Ishikawa (cell line): ENCODE results near the gene GARNL3.

ENCODE experiments used
- FOXM1 ChIP-seq: IDR thresholded peaks from 2 replicates; pipeline ENCODE4 v1.6.1; 2012; ENCODE audit warnings: low read depth, borderline replicate concordance
- TAF1 ChIP-seq: IDR thresholded peaks from 2 replicates; pipeline ENCODE4 v1.6.1; 2012; ENCODE audit warnings: low read depth, mild to moderate bottlenecking
- TEAD4 ChIP-seq: IDR thresholded peaks from 2 replicates; pipeline ENCODE4 v1.6.1; 2012

GRCh38 chr9:127305838-127306226, 41.3 kb downstream of the GARNL3 start:
- TF ChIP-seq FOXM1 (no peak), TAF1 (no peak), TEAD4 (no peak)
